H9 (cell line): ENCODE measurements around the gene RNF213. TPM values are rescaled to one million over a fixed set of nuclear protein-coding genes. Genes with fewer than 3 reads are reported as not detected.
A peak's percentile ranks its signal among the peaks of the same experiment; 100 is the strongest.

Source experiments
- DNase-seq: peaks from one replicate; pipeline ENCODE4 v3.0.0-alpha.2; 2017
- H2AFZ ChIP-seq: one replicate; pipeline ENCODE4 v1.6.1; 2013; ENCODE audit warnings: mild to moderate bottlenecking, low read length, control low read depth, moderate library complexity
- H2AK5ac ChIP-seq: 2 replicates; pipeline ENCODE4 v1.6.1; 2013; ENCODE audit warnings: low read length, control low read depth, mixed read lengths; ENCODE audit not compliant: insufficient read length
- H2BK120ac ChIP-seq: one replicate; pipeline ENCODE4 v1.6.1; 2013; ENCODE audit warnings: low read depth, mild to moderate bottlenecking, low read length, control low read depth, inconsistent platforms; ENCODE audit not compliant: poor library complexity, severe bottlenecking
- H2BK12ac ChIP-seq: 2 replicates; pipeline ENCODE4 v1.6.1; 2013; ENCODE audit warnings: low read length, control low read depth, mixed read lengths, low read depth; ENCODE audit not compliant: insufficient read length
- H2BK15ac ChIP-seq: 2 replicates; pipeline ENCODE4 v1.6.1; 2013; ENCODE audit warnings: low read depth, low read length, control low read depth
- H2BK20ac ChIP-seq: one replicate; pipeline ENCODE4 v1.6.1; 2013; ENCODE audit warnings: low read depth, mild to moderate bottlenecking, low read length, control low read depth, inconsistent platforms; ENCODE audit not compliant: poor library complexity, severe bottlenecking
- H2BK5ac ChIP-seq: 2 replicates; pipeline ENCODE4 v1.6.1; 2013; ENCODE audit warnings: low read length, control low read depth, mixed read lengths; ENCODE audit not compliant: insufficient read length
- H3K14ac ChIP-seq: 2 replicates; pipeline ENCODE4 v1.6.1; 2013; ENCODE audit warnings: low read length, control low read depth; ENCODE audit not compliant: insufficient read depth
- H3K18ac ChIP-seq: 2 replicates; pipeline ENCODE4 v1.6.1; 2013; ENCODE audit warnings: low read depth, mild to moderate bottlenecking, mixed read lengths, low read length, control low read depth; ENCODE audit not compliant: insufficient read length
- H3K23ac ChIP-seq: 2 replicates; pipeline ENCODE4 v1.6.1; 2013; ENCODE audit warnings: low read length, control low read depth, mixed read lengths, low read depth; ENCODE audit not compliant: insufficient read length
- H3K23me2 ChIP-seq: 2 replicates; pipeline ENCODE4 v1.6.1; 2013; ENCODE audit warnings: low read depth, mild to moderate bottlenecking, mixed read lengths, low read length, control low read depth; ENCODE audit not compliant: insufficient read length, poor library complexity, severe bottlenecking
- H3K27ac ChIP-seq: 2 replicates; pipeline ENCODE4 v1.5.1; 2013; ENCODE audit warnings: low read length, control low read depth, mixed read lengths, low read depth; ENCODE audit not compliant: insufficient read length
- H3K27me3 ChIP-seq: 2 replicates; pipeline ENCODE4 v1.6.1; 2013; ENCODE audit warnings: low read length, control low read depth, inconsistent platforms; ENCODE audit not compliant: insufficient read depth
- H3K4ac ChIP-seq: 2 replicates; pipeline ENCODE4 v1.6.1; 2013; ENCODE audit warnings: low read depth, mild to moderate bottlenecking, control low read depth, inconsistent platforms, low read length, moderate library complexity
- H3K4me1 ChIP-seq: 2 replicates; pipeline ENCODE4 v1.6.1; 2013; ENCODE audit warnings: low read length, control low read depth, inconsistent platforms; ENCODE audit not compliant: insufficient read depth
- H3K4me2 ChIP-seq: 2 replicates; pipeline ENCODE4 v1.6.1; 2013; ENCODE audit warnings: low read length, control low read depth, mixed read lengths; ENCODE audit not compliant: insufficient read length, insufficient read depth
- H3K56ac ChIP-seq: 2 replicates; pipeline ENCODE4 v1.6.1; 2013; ENCODE audit warnings: low read depth, mild to moderate bottlenecking, mixed read lengths, low read length, control low read depth; ENCODE audit not compliant: insufficient read length
- H3K79me1 ChIP-seq: 2 replicates; pipeline ENCODE4 v1.6.1; 2013; ENCODE audit warnings: low read depth, mild to moderate bottlenecking, moderate library complexity, low read length, control low read depth, inconsistent platforms; ENCODE audit not compliant: insufficient read depth, poor library complexity, severe bottlenecking
- H3K79me2 ChIP-seq: 2 replicates; pipeline ENCODE4 v1.6.1; 2013; ENCODE audit warnings: low read length, control low read depth, inconsistent platforms; ENCODE audit not compliant: insufficient read depth
- H3K9ac ChIP-seq: 2 replicates; pipeline ENCODE4 v1.6.1; 2013; ENCODE audit warnings: low read length, control low read depth, mixed read lengths; ENCODE audit not compliant: insufficient read length; ENCODE audit errors: extremely low read depth
- H3K9me3 ChIP-seq: one replicate; pipeline ENCODE4 v1.6.1; 2013; ENCODE audit warnings: low read depth, low read length, inconsistent platforms; ENCODE audit not compliant: control insufficient read depth
- H3T11ph ChIP-seq: one replicate; pipeline ENCODE4 v1.6.1; 2013; ENCODE audit warnings: mild to moderate bottlenecking, low read length, control low read depth, inconsistent platforms
- H4K20me1 ChIP-seq: one replicate; pipeline ENCODE4 v1.6.1; 2013; ENCODE audit not compliant: control insufficient read depth, insufficient read length, insufficient read depth
- H4K5ac ChIP-seq: 2 replicates; pipeline ENCODE4 v1.6.1; 2013; ENCODE audit warnings: low read depth, mild to moderate bottlenecking, mixed read lengths, low read length, control low read depth; ENCODE audit not compliant: insufficient read length
- H4K8ac ChIP-seq: replicated peaks from 2 replicates; pipeline ENCODE4 v1.6.1; 2013; ENCODE audit warnings: low read length, control low read depth, mixed read lengths, low read depth; ENCODE audit not compliant: insufficient read length
- H4K91ac ChIP-seq: 2 replicates; pipeline ENCODE4 v1.6.1; 2013; ENCODE audit warnings: low read depth, mild to moderate bottlenecking, moderate library complexity, mixed read lengths, low read length, control low read depth; ENCODE audit not compliant: insufficient read length
- H3K27ac Mint-ChIP-seq, 3 experiments: 2 replicates in 2 of 3; 3 replicates in 1 of 3; pipeline ENCODE4 v1.8.0; 2020 to 2021; ENCODE audit warnings: mixed read lengths in 3 of 3, mild to moderate bottlenecking in 1 of 3, moderate library complexity in 1 of 3
- H3K27me3 Mint-ChIP-seq: 2 replicates; pipeline ENCODE4 v1.8.0; 2021; ENCODE audit warnings: low read depth, mild to moderate bottlenecking, moderate library complexity, mixed read lengths
- H3K36me3 Mint-ChIP-seq, 3 experiments: 2 replicates in 2 of 3; 3 replicates in 1 of 3; pipeline ENCODE4 v1.8.0; 2020 to 2021; ENCODE audit warnings: low read depth in 3 of 3, mixed read lengths in 3 of 3; ENCODE audit not compliant: insufficient read depth in 1 of 3
- H3K4me1 Mint-ChIP-seq, 2 experiments: 2 replicates each; pipeline ENCODE4 v1.8.0; 2020; ENCODE audit warnings: mixed read lengths in 2 of 2
- H3K4me3 Mint-ChIP-seq, 2 experiments: 2 replicates in 1 of 2; 3 replicates in 1 of 2; pipeline ENCODE4 v1.8.0; 2020 to 2021; ENCODE audit warnings: mild to moderate bottlenecking in 2 of 2, mixed read lengths in 2 of 2, moderate library complexity in 1 of 2
- H3K9me3 Mint-ChIP-seq, 2 experiments: 2 replicates in 1 of 2; 3 replicates in 1 of 2; pipeline ENCODE4 v1.8.0; 2020; ENCODE audit warnings: mild to moderate bottlenecking in 2 of 2, mixed read lengths in 2 of 2, moderate library complexity in 1 of 2
- WGBS: extraction: QIAGEN DNeasy Blood & Tissue Kit; methylation state at CpG from one replicate; pipeline ENCODE4 v1.1.7; 2013; ENCODE audit warnings: missing lambda C conversion rate, low lambda C conversion rate, mixed read lengths; ENCODE audit not compliant: insufficient read length; ENCODE audit errors: extremely low coverage; 5-methylcytosine and 5-hydroxymethylcytosine counted together
- total RNA-seq: library from RNA; stranded (reverse); gene quantifications from 2 replicates; pipeline ENCODE4 v1.2.1, GENCODE V29; 2021
- TF ChIP-seq, protein P1 (sequence below): fragments of 200-600 bp; sonication (generic); conservative IDR thresholded peaks from 3 replicates; pipeline ENCODE4 v1.8.0; 2021; ENCODE audit warnings: antibody characterized with exemption, mild to moderate bottlenecking

The RNF213 gene
- total RNA-seq, 1 experiment from 2014 or later = 34.3 TPM

DNA sequence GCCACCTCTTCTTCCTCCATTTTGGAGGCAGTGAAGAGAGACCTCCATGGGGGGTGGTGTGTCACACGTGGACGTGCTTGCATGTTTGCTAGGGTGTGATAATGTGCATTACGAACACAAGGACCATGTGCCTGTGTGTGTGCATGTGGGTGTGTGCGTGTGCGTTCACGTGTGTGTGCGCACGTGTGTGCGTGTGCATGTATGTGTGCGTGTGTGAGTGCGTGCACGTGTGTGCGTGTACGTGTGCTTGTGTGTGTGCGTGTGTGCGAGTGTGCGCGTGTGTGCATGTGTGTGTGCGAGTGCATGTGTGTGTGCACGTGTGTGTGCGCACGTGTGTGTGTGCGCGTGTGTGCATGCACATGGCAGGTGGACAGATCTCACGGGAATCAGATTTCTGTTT, 29.5 kb downstream of the RNF213 start:
- H3K79me2 ChIP-seq = no peaks in the 10 kb centered on the region
- no peak overlapping the region for H3K4ac ChIP-seq
- no peaks in the 10 kb centered on the region for H3K9me3 ChIP-seq
- no peak overlapping the region for H3K27ac ChIP-seq
- no peak overlapping the region for H2AK5ac ChIP-seq
- no peaks in the 10 kb centered on the region for H3K4me1 ChIP-seq
- DNase-seq = no peak
- no peaks in the 10 kb centered on the region for H3K23me2 ChIP-seq
- no peak overlapping the region for H2BK15ac ChIP-seq
- H3K9me3 Mint-ChIP-seq = no peaks in the 10 kb centered on the region
- H3K18ac ChIP-seq = peak overlapping the region; percentile 0
- H3K27me3 Mint-ChIP-seq = no peaks in the 10 kb centered on the region; the same call in 1 of the 2 replicates
- H3K56ac ChIP-seq = no peak overlapping the region
- H3K23ac ChIP-seq = no peak overlapping the region
- H4K5ac ChIP-seq = peak overlapping the region; percentile 41
- no peak overlapping the region for H2AFZ ChIP-seq
- H3K27me3 ChIP-seq = no peaks in the 10 kb centered on the region
- no peak overlapping the region for H3K4me3 Mint-ChIP-seq
- no peak overlapping the region for H3T11ph ChIP-seq
- no peak overlapping the region for H2BK120ac ChIP-seq
- no peak overlapping the region for H3K14ac ChIP-seq
- H3K4me1 Mint-ChIP-seq = peaks cover 0 to 2% of the 10 kb centered on the region in 2 experiments; a peak in 1 of 4 replicates
- no peak overlapping the region for H3K4me2 ChIP-seq
- H3K79me1 ChIP-seq = no peaks in the 10 kb centered on the region
- H2BK20ac ChIP-seq = no peak overlapping the region
- no peak overlapping the region for H2BK12ac ChIP-seq
- no peak overlapping the region for H3K9ac ChIP-seq
- no peak overlapping the region for H4K91ac ChIP-seq
- no CpG with 5 or more reads among the region's 25 CpGs for WGBS
- H4K8ac ChIP-seq = peak overlapping the region; percentile 34
- H2BK5ac ChIP-seq = peak overlapping the region; percentile 14
- peaks cover 23 to 53% (median 49%) of the 10 kb centered on the region in 3 experiments for H3K36me3 Mint-ChIP-seq
- peak overlapping the region in 2 of 3 experiments; percentile 24 to 40; a peak in 2 of 7 replicates for H3K27ac Mint-ChIP-seq
- peaks cover 3% of the 10 kb centered on the region for H4K20me1 ChIP-seq
- TF ChIP-seq, protein P1, sequence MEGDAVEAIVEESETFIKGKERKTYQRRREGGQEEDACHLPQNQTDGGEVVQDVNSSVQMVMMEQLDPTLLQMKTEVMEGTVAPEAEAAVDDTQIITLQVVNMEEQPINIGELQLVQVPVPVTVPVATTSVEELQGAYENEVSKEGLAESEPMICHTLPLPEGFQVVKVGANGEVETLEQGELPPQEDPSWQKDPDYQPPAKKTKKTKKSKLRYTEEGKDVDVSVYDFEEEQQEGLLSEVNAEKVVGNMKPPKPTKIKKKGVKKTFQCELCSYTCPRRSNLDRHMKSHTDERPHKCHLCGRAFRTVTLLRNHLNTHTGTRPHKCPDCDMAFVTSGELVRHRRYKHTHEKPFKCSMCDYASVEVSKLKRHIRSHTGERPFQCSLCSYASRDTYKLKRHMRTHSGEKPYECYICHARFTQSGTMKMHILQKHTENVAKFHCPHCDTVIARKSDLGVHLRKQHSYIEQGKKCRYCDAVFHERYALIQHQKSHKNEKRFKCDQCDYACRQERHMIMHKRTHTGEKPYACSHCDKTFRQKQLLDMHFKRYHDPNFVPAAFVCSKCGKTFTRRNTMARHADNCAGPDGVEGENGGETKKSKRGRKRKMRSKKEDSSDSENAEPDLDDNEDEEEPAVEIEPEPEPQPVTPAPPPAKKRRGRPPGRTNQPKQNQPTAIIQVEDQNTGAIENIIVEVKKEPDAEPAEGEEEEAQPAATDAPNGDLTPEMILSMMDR = no peak
